Measurements from ENCODE around the gene YBX2. TPM values are rescaled to one million over a fixed set of nuclear protein-coding genes. Genes with fewer than 3 reads are reported as not detected.
"Not testable (repeated sequence)": the region's sequence is repeated elsewhere in the genome, so short reads cannot be mapped to it uniquely, and the experiment has no call there.

The YBX2 gene
- total and polyA plus RNA-seq, 2 donors (not counting 1 experiment from before 2014, with no cell fraction given): under 0.01 TPM; not detected in 1

DNA sequence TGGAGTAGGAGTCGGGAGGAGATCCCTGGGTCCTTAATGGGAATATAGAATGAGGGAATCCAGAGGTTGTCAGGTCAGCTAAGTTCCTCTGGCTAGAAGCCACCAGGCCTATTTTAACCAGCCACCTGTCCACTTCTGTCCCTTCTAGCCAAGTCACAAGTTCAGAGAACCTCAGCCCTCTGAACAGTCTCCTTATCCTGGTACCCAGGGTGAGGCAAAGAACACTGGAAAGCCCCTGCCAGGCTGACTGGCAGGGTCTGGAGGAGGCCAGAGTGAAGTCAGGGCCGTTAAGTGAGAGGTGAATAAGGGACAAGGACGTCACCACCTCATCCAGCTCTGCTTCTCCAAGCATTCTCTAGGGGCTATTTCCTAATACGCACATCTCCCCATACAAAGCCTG, 45.6 kb downstream of the YBX2 start:
- H2AFZ ChIP-seq (ENCODE audit: low read length): no peak overlapping the region
- no peak for DNase-seq (ENCODE audit: low read depth in 2 of 2)
- peaks cover 60% of the 10 kb centered on the region for H3K79me2 ChIP-seq (ENCODE audit: control insufficient read depth, insufficient read depth, low read length)
- peak overlapping the region in 1 of 4 experiments; percentile 21 for H3K4me3 ChIP-seq (replicated peaks in 1 of 4; ENCODE audit: control extremely low read depth in 1 of 4, insufficient read depth in 1 of 4, low read depth in 3 of 4, low read length in 4 of 4)
- H3K4me1 ChIP-seq (ENCODE audit: control insufficient read depth, extremely low read depth, insufficient read depth, low read length): peaks cover 7% of the 10 kb centered on the region
- H3K9ac ChIP-seq (ENCODE audit: insufficient read depth, low read length): no peak overlapping the region
- H3K27ac ChIP-seq (ENCODE audit: insufficient read depth, low read length): no peak overlapping the region
- no peaks in the 10 kb centered on the region for H4K20me1 ChIP-seq (ENCODE audit: control insufficient read depth, extremely low read depth, insufficient read depth, low read length)
- no peaks in the 10 kb centered on the region for H3K27me3 ChIP-seq (ENCODE audit: control insufficient read depth, insufficient read depth, low read length)
- H3K9me3 ChIP-seq (ENCODE audit: control insufficient read depth, insufficient read depth, low read depth, low read length): no peaks in the 10 kb centered on the region
- H3K4me2 ChIP-seq (ENCODE audit: extremely low read depth, insufficient read depth, low read length): no peak overlapping the region
- TF ChIP-seq CTCF (conservative IDR thresholded peaks at IDR 0.05 in 1 of 2, IDR thresholded peaks at IDR 0.05 in 1 of 2; ENCODE audit: low read depth in 1 of 2, low read length in 2 of 2): no peak
- no peak for TF ChIP-seq EZH2 (IDR thresholded peaks at IDR 0.05; ENCODE audit: low read length, missing control alignments)
- H3K36me3 ChIP-seq (ENCODE audit: control insufficient read depth, insufficient read depth, low read length): peaks cover 8% of the 10 kb centered on the region

- Histone ChIP-seq H4K20me1 (ENCODE audit: control insufficient read depth, extremely low read depth, insufficient read depth, low read length) (no peaks in the 10 kb centered on the region), H3K4me1 (ENCODE audit: control insufficient read depth, extremely low read depth, insufficient read depth, low read length) (peaks cover 9% of the 10 kb centered on the region), H3K9ac (ENCODE audit: insufficient read depth, low read length) (no peak overlapping the region), H3K27ac (ENCODE audit: insufficient read depth, low read length) (no peak overlapping the region), H3K4me2 (ENCODE audit: extremely low read depth, insufficient read depth, low read length) (no peak overlapping the region), H3K36me3 (ENCODE audit: control insufficient read depth, insufficient read depth, low read length) (peaks cover 8% of the 10 kb centered on the region), H3K79me2 (ENCODE audit: control insufficient read depth, insufficient read depth, low read length) (peaks cover 55% of the 10 kb centered on the region), H3K9me3 (ENCODE audit: control insufficient read depth, insufficient read depth, low read depth, low read length) (no peaks in the 10 kb centered on the region), H2AFZ (ENCODE audit: low read length) (no peak overlapping the region), H3K27me3 (ENCODE audit: control insufficient read depth, insufficient read depth, low read length) (no peaks in the 10 kb centered on the region), H3K4me3 (replicated peaks in 1 of 4; ENCODE audit: control extremely low read depth in 1 of 4, insufficient read depth in 1 of 4, low read depth in 3 of 4, low read length in 4 of 4) (no peak overlapping the region)
- TF ChIP-seq CTCF (conservative IDR thresholded peaks at IDR 0.05 in 1 of 2, IDR thresholded peaks at IDR 0.05 in 1 of 2; ENCODE audit: low read depth in 1 of 2, low read length in 2 of 2) (no peak), EZH2 (IDR thresholded peaks at IDR 0.05; ENCODE audit: low read length, missing control alignments) (no peak)
- no peak for DNase-seq (ENCODE audit: low read depth in 2 of 2)
Measured at GRCh38 chr17:7246779-7247178, 47.7 kb downstream of the YBX2 start.

- Histone ChIP-seq H3K4me1 (ENCODE audit: control insufficient read depth, extremely low read depth, insufficient read depth, low read length) (peaks cover 13% of the 10 kb centered on the region), H3K36me3 (ENCODE audit: control insufficient read depth, insufficient read depth, low read length) (peaks cover 14% of the 10 kb centered on the region), H3K79me2 (ENCODE audit: control insufficient read depth, insufficient read depth, low read length) (peaks cover 50% of the 10 kb centered on the region), H3K27ac (ENCODE audit: insufficient read depth, low read length) (peak overlapping the region; percentile 97), H3K4me3 (replicated peaks in 1 of 4; ENCODE audit: control extremely low read depth in 1 of 4, insufficient read depth in 1 of 4, low read depth in 3 of 4, low read length in 4 of 4) (peak overlapping the region in 1 of 4 experiments; percentile 96)
- not testable (repeated sequence) for H3K9me3 ChIP-seq (ENCODE audit: control insufficient read depth, insufficient read depth, low read depth, low read length); H3K4me2 ChIP-seq (ENCODE audit: extremely low read depth, insufficient read depth, low read length); H4K20me1 ChIP-seq (ENCODE audit: control insufficient read depth, extremely low read depth, insufficient read depth, low read length); H2AFZ ChIP-seq (ENCODE audit: low read length); H3K27me3 ChIP-seq (ENCODE audit: control insufficient read depth, insufficient read depth, low read length); DNase-seq (ENCODE audit: low read depth in 2 of 2); H3K9ac ChIP-seq (ENCODE audit: insufficient read depth, low read length)
Measured at GRCh38 chr17:7243838-7244237, 50.6 kb downstream of the YBX2 start.

All from fibroblast of lung (primary cell).